ENCODE results near the gene FAM20C.

- TF ChIP-seq POLR2A (IDR thresholded peaks at IDR 0.05), result no peak
- TF ChIP-seq CTCF (IDR thresholded peaks at IDR 0.05 in 4 of 5, conservative IDR thresholded peaks at IDR 0.05 in 1 of 5), result no peak
Measured at GRCh38 chr7:160958-161725, 31.2 kb upstream of the FAM20C start.

All from gastrocnemius medialis (tissue), 4 donors.